Measurements from ENCODE around the gene STX10. TPM values are rescaled to one million over a fixed set of nuclear protein-coding genes. Genes with fewer than 3 reads are reported as not detected.
A peak's percentile ranks its signal among the peaks of the same experiment; 100 is the strongest.

The STX10 gene
- total and polyA plus RNA-seq, 9 of the 15 experiments (the other 6 are each of a cell fraction or from before 2014, with no cell fraction given), result 0.51 to 66.3 (median 31.0) TPM

- TF ChIP-seq, protein P1, sequence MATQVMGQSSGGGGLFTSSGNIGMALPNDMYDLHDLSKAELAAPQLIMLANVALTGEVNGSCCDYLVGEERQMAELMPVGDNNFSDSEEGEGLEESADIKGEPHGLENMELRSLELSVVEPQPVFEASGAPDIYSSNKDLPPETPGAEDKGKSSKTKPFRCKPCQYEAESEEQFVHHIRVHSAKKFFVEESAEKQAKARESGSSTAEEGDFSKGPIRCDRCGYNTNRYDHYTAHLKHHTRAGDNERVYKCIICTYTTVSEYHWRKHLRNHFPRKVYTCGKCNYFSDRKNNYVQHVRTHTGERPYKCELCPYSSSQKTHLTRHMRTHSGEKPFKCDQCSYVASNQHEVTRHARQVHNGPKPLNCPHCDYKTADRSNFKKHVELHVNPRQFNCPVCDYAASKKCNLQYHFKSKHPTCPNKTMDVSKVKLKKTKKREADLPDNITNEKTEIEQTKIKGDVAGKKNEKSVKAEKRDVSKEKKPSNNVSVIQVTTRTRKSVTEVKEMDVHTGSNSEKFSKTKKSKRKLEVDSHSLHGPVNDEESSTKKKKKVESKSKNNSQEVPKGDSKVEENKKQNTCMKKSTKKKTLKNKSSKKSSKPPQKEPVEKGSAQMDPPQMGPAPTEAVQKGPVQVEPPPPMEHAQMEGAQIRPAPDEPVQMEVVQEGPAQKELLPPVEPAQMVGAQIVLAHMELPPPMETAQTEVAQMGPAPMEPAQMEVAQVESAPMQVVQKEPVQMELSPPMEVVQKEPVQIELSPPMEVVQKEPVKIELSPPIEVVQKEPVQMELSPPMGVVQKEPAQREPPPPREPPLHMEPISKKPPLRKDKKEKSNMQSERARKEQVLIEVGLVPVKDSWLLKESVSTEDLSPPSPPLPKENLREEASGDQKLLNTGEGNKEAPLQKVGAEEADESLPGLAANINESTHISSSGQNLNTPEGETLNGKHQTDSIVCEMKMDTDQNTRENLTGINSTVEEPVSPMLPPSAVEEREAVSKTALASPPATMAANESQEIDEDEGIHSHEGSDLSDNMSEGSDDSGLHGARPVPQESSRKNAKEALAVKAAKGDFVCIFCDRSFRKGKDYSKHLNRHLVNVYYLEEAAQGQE (IDR thresholded peaks at IDR 0.05; ENCODE audit: borderline replicate concordance), result peak; percentile 66
- TF ChIP-seq, protein P1 (CRISPR knock-in tag; IDR thresholded peaks at IDR 0.05; ENCODE audit: low read depth), result no peak
- peak; percentile 50 for TF ChIP-seq PKNOX1 (IDR thresholded peaks at IDR 0.05)
- TF ChIP-seq IRF1 (CRISPR knock-in tag; IDR thresholded peaks at IDR 0.05; ENCODE audit: borderline replicate concordance), result no peak
- TF ChIP-seq L3MBTL2 (IDR thresholded peaks at IDR 0.05), result peak; percentile 62
- TF ChIP-seq, protein P2, sequence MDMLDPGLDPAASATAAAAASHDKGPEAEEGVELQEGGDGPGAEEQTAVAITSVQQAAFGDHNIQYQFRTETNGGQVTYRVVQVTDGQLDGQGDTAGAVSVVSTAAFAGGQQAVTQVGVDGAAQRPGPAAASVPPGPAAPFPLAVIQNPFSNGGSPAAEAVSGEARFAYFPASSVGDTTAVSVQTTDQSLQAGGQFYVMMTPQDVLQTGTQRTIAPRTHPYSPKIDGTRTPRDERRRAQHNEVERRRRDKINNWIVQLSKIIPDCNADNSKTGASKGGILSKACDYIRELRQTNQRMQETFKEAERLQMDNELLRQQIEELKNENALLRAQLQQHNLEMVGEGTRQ (CRISPR knock-in tag; IDR thresholded peaks at IDR 0.05), result peak; percentile 96
- TF ChIP-seq TAF1 (IDR thresholded peaks at IDR 0.05; ENCODE audit: control insufficient read depth, extremely low read depth, insufficient read depth, low read length, severe bottlenecking), result peak; percentile 47
- 0 out of 2 replicates have a peak, but pooled peaks have one; percentile 9 for TF ChIP-seq TCF3 (CRISPR knock-in tag; IDR thresholded peaks at IDR 0.05)
- TF ChIP-seq RAD21 (CRISPR knock-in tag; conservative IDR thresholded peaks at IDR 0.05 in 1 of 2, IDR thresholded peaks at IDR 0.05 in 1 of 2), result no peak
- peak; percentile 93 for TF ChIP-seq EP400 (IDR thresholded peaks at IDR 0.05)
- TF ChIP-seq, protein P3, sequence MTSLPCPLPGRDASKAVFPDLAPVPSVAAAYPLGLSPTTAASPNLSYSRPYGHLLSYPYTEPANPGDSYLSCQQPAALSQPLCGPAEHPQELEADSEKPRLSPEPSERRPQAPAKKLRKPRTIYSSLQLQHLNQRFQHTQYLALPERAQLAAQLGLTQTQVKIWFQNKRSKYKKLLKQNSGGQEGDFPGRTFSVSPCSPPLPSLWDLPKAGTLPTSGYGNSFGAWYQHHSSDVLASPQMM (CRISPR knock-in tag; IDR thresholded peaks at IDR 0.05), result no peak
Observed at GRCh38 chr19:13116282-13117175, 33.6 kb downstream of the STX10 start, which contains the start of gene TRMT1 (continued).

Data from K562 (cell line).